HG03025 (cell line): ENCODE results near the gene CHST1.

Experiments used
- ATAC-seq: cut with Tn5 transposase; IDR thresholded peaks from one replicate; pipeline ENCODE4 v1.9.1; 2021; ENCODE audit warnings: mild to moderate bottlenecking, moderate library complexity; ENCODE audit not compliant: unreplicated experiment, low FRiP score

The CHST1 gene

DNA sequence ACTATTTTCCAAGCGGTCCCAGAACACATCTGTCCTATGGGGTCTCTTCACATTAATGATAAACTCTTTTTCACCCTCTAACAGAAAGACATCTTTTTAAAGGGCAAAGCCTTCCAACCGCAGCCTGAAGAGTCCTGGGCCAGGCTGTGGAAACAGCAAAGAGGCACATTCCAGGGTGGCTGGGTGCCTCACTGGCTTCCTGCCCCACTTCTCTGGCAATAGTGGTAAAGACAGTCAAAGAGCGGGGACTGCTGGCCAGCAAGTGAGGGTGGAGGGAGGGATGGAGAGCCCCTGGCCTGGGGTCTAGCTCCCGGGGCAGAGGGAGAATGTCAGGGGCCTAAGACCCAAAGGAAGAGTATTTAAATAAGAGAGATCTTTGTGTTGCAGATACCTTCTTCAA, 10.2 kb upstream of the CHST1 start:
- ATAC-seq = no peak

DNA sequence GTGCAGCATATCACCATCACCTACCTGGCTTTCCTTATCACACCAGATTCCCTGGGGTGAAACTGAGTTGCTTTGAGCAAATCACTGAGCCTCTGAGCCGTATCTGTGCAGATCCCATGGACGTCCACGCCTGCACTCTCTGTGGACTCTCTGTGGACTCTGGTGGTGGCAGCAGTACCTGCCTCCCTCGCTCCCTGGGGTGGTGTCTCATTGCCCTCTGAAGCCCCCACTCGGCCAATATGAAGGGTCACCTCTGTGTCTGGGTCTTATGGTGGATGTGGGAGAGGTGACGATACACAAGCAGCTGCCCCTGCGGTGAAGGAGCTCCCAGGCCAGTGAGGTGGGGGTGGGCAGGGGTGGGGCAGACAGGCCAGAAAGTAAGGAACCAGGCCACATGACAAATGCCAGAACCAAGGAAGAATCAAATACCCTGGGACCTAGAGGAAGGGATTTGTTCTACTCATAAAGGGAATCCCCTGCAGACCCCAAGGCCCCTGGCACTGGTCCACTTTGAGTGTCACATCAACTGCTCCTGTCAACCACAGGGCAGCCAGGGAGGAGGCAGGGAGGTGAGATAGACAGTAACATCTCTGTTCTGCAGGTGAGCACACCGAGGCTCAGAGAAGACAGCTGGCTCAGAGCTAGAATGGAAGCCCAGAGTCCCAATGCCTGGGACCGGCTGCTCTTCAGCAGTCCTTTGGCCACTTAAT, 9.2 kb upstream of the CHST1 start:
- ATAC-seq = no peak

DNA sequence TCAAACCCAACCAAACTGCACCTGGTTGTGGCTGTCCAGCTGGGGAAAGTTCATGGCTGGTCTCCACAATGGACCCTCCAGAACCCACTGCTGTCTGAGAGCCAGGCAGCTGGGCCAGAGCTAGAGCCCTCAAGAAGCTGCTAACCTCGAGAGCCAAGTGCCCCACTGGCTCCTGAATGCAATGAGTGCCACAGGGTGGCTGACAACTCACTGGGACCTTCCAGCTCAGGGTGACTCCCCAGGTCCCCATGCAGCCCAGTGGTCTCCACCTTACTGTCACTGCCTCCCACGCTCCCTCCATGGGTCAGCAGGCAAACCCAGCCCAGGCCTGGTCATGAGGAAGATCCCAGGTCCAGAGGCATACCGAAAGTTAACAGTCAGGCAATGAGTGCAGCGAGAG, 8.0 kb upstream of the CHST1 start:
- no peak for ATAC-seq

DNA sequence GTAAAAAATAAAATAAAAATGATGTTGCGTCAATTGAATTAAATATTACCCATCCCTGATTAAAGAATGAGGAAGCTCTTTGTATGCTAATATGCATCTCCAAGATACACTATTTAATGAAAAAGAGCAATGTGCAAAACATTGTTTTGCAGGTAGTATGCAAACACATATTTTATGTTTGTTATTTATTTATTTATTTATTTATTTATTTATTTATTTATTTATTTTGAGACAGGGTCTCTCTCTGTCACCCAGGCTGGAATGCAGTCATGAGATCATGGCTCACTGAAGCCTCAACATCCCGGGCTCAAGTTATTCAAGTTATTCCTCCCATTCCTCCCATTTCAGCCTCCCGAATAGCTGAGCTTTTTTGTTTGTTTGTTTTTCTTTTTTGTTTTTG, 7.2 kb upstream of the CHST1 start:
- ATAC-seq = no peak

DNA sequence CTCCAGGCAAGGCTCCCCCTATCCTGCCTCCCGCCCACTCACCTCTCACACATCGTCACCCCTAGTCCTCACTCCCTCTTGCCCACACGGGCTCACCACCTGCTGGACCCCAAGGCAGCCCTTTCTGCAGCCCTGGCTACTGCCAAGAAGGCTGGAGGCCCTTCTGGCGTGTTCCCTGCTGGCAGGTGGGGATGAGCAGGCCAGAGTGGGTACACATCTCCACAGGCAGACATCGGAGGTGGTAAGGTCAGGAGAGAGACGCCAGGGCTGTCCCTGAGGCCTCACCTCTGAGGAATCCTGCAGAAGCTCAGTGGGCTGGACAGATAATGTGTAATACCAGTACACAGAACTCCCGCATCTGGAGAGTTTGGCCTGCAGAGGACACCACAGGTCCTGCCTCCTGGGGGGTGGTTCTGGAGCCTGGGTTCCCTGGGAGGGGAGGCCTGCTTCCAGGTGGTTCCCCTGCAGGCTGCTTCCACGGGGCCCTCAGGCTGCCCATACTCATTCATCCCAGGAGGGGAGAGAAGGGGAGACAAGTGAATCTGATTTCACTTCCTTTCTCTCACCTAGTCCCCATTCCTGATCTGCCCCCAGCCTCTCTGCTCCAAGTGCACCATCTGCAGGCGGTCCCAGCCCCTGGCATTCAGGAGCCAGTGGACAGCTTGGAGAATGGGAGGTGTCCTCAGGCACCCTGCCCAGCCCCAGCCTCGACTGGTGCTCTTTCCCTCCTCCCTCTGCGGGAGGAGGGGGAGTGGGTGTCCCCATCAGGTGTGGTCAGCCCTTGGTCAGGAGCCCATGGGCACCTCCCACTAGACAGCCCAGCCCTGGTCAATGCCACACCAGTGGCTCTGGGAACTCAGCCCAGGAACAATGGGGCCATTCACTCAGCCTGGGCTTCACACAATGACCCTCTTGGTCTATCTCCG, 6.1 kb upstream of the CHST1 start:
- ATAC-seq = no peak

DNA sequence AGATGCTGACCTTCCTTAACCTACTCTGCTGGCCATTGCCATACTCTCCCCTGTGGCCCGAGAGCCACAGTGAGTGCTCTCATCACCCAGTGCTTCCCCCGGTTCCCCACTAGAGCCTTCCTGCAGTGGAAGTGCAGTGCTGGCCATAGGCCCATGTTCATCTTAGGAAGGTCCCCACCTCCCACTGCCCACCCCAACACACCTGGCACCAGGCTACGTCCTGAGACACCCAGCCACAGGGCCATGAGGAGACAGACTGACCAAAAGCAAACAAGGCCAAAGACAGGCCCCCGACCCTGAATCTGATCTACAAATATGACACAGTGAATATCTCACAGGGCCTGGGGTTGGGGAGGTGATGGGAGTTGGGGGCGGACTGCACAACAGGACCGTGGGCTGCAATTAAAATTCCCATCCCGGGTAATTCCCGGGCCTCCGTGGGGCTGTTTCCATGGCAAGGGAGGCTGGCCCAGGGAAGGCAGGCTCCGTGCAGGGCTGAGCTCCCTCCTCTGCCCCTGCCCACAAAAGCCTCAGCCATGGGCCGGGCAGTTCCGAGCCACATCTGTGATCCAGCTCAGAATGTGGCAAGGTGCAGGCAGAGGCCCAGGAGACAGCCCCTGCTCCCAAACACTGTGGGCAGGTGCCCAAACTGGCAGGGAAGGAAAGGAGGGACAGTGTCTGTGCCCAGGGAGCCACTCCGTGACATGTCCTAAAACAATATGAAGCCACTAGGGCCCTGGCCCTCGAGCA, 5.1 kb upstream of the CHST1 start:
- ATAC-seq = no peak

DNA sequence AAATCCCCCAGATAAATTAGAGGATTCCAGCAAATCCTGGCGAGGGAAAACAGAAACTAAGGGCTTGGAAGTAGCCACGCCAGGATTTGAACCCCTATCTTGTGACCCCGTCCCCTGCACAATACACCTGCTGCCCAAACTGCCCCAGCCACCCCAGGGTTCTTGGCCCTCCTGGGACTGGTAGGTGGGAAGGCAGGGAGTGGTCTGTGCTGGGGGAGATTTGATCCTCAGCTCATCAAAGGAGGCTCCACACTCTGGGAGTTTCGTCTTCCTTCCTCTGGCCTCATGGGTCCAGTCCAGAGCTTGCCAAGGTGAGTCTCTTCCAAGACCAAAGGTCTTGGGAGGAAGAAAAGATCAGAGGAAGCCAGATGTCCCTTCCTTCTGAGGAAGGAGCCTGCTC, 4.5 kb upstream of the CHST1 start:
- ATAC-seq = no peak

DNA sequence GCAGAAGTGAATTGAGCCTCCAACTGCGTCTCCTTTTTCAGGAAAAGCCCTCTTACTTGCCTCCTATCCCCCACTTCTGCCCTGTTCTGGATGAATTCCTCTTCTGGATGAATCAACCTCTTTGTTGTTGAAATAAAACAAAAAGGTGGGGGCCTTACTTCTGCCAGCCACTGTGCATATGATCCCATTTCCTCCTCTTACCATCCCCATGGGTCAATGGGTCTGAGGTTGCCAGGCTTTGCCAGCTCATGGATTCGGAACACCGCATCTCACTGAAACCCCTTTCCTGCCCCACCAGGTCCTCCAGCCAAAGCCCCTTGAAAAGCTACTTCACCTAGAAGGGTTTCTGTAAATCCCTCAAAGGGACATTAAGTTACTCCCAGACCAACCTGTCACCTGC, 3.7 kb upstream of the CHST1 start:
- ATAC-seq = no peak

DNA sequence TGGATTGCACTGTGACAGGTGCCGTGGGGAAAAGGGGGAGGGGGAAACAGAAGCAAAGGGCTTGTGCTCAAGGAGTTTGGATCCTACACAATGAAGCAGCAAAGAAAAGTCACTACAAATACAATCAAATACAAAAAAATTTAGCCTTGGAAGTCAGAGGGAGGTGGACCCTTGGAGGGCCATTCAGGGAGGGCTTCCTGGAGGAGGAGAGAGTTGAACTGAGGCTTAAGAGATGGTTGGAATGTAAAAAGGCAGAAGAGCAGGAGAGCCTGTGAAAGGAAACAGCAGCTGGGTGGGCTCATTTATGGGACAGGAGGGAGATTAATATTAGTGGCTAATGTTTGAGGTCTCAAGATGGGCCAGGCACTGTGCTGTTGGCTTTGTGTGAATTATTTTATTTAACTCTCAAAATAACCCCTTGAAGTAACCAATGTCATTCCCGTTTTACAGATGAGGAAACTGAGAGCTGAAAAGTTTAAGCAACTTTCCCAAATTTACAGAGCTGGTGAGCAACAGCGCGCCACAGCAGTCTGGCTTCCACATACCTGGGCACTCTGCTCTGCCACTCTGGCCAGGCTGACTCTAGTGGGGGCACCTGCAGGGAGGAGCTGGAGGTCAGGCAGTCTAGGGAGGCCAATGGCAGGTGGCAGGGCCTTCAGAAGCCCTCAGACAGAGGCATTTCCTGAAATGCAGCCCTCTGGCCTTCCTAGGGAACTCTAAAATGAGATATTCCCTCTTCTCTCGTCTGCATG, 2.7 kb upstream of the CHST1 start:
- no peak for ATAC-seq

DNA sequence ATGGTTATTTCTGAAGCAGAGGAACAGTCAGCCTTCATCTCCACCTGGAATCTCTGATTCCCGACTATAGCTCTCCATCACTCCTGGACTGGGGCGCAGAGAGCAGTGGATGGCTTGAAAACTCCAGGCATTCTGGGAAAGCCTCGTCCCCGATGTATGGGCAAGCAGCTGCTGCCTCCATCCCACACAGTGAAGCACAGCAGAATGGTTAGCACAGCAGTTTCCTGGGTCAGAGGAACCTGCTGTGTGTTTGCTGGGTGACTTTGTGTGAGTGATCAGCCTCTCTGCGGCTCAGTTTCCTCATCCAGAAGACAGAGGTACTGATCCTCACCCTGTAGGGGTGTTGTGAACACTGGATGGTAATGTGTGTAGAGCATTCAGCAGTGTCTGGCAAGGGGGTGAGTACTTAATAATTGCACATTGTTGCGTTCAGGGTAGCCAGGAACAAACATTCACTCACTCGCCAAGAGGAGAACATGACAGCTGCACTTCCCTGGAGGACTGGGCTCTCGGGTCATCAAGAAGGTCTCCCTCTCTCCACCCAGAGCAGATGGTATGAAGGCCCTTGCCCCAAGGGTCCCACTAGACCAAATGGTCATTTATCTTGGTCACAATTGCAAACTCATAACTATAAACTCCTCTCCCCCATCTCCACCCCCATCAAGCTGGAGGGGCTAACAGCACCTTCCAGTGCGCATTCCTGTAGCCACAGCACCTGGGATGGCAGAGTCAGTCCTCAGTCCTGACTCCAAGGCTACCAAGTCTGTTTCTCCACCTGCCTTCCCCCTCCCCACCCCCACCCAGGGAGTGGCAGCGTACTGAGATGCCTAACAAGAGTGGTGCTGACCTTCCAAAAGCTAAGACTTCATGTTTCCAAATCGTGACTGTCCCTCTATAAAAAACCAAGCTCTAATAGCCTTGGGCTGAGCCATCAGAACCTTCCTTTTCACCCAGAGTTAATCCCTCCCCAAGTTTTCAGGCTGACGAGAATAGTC, 1.5 kb upstream of the CHST1 start:
- ATAC-seq = no peak

DNA sequence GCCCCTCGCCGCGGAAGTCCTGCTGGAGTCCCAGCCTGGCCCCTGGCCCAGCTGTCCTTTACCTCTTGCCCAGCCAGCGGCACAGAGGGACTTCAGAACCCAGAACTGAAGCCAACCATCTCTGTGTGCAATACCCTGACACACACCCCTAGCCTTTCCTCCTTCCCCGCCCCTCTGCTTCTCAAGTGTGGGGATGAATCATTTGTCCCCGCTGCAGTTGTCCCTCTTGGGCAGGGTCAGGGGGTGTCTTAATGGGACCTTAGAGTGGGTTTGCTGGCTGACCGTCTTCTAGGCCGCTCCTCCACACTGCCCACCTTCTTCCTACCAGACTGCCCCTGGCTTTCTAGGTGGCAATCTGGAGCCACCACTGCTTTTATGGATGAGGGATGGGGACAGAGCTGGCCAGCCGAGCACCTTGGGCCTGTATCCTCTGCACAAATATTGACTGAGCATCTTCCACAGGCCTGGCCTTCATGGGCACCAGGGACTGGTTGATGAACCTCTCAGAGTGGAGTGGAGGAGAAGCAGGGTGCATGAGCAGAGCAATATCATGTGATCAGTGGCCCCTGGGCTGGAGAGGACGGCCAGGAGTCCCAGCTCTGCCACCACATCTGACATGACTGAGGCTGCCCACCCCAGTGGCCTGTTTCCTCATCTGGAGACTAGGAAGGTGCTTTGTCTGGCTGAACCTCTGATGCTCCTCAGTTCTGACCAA, 668 bp upstream of the CHST1 start:
- ATAC-seq = no peak

DNA sequence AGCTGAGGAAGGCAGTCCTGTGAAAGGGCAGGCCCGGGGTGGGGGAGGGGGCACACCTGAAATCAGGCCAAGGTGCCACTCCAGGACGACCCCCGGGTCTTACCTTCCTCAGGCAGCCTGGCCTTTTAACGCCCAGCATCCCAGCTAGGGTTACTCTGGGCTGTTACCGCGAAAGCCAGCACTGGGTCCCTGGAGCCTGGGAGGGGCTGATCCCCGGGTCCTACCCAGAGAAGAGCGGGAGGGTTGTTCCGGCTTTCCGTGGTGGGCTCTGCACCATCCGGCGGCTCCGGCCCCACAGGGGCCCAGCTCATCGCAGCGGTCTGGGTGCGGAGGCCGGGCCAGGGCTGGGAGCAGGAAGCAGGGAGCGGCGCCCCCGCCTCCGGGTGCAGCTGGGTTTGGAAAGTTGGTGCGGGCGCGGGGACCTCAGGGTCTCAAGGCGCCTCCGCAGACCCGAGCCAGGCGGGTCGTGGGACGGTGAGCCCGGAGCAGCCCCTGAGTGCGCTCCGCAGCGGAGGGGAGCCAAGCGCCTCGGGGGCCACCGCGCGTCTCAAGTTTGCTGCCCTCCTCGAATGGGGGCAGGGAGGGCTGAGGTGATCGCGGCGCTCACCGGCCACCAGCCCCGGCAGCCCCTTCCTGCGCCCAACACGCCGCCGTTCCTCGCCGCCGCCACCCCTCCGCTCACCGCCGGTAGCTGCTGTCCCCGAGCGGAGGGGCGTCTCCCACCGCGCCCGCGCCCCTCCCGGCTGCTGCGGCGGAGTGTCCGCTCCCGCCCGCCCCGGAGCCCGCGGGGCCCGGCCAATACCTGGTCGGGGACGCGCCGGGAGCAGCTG, 831 bp downstream of the CHST1 start:
- no peak for ATAC-seq

DNA sequence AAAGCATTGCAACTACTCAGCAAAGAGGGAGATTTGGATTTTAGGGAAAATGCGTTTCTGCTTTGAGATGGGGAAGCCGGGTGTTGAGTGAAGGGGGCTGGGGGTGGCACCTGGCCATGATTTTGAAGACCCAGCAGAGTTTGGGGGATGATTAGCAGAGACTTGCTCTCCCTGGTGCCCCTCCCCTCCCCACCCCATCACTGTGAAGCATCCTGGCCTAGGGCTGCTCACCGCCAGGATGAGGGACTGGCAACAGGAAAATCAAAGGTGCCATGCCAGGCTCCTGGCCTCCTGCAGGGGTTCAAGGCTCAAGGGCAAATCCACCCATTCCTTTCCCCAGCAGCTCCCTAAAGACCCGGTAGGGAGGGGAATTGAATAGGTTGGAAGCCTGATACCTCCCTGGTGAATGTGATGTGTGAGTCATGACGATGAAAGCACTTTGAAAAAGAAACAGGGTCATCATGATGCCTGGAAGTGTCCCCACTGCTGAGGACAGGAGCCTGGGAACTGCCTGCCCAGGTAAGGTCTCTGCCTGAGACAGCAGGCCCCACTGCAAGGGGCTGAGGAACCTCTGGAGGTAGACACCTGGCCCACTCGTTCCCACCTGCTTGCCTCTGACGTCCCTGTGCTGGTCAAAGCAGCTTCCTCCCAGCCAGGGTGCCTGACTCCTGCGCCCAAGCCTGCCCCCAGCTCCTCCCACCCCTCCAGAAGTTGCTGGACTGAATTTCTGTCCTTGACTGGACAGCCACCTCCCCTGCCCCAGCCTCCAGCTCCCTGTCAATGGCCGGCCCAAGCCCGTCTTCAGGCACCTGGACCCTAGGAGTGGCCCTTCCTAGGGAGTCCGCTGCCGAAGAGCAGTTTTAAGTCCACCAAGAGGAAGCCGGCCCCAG, 1.7 kb downstream of the CHST1 start:
- no peak for ATAC-seq

DNA sequence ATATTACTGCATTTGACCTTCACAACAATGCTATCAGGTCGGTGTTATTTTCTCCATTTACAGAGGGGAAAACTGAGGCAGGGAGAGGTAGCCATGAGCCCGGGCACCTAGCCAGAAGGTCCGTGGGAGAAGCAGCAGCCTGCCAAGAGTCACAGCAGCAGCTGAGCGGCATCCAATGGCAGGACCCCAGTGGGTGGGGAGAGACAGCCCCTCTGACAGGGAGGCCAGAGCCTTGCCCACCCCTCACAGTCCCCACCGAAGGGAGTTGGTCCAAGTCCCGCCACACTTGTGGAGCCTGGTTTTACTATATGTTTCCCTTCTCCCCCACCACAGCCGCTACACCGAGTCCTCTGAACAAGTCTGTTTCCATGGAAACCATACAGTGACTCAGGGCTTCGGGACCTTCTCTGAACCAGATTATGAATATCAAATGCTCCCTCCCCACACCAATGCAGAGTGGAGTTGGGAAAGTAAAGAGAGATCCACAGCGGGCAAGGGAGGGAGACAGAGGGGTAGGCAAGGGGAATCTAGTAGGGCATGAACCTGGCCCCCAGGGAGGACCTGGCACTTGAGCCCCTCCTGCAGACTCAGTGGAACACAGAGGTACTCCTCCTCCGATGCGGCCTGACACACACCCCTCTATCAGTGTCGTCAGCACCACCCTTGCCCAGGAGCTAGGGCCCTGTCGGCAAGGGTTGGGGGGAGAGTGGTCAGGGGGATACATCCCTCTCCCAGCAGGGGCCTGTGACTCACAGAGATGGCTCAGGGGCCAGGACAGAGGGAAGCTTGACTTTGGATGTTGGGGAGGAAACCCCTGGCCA, 2.5 kb downstream of the CHST1 start:
- no peak for ATAC-seq

DNA sequence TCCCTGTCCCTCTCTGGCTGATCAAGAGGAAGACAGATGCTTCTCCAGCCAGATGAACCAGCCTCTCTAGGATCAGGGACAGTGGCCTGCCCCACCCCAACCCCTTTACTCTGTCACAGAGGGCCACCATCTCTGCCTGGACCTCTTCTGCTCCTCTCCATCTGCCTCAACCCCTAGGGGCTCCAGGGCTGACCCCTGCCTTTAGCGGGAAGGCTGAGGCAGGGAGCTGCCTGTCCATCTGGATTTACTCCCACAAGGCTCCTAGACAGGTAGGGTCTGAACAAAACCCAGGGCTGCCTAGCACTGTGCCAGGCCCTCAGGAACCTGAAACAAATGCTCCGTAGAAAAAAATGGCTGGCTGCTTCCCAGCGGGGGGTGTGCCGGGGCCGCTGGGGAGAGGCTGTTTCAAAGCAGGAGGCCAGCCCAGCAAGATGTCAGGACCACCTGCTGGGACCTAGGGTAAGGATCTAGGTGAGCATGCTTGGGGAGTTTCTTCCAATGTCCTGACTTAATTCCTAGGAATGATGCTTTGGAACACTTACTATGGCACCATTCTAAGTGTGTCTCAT, 3.2 kb downstream of the CHST1 start:
- ATAC-seq = no peak
